ENCODE results near the gene GRIN2C.

GRIN2C gene

DNA sequence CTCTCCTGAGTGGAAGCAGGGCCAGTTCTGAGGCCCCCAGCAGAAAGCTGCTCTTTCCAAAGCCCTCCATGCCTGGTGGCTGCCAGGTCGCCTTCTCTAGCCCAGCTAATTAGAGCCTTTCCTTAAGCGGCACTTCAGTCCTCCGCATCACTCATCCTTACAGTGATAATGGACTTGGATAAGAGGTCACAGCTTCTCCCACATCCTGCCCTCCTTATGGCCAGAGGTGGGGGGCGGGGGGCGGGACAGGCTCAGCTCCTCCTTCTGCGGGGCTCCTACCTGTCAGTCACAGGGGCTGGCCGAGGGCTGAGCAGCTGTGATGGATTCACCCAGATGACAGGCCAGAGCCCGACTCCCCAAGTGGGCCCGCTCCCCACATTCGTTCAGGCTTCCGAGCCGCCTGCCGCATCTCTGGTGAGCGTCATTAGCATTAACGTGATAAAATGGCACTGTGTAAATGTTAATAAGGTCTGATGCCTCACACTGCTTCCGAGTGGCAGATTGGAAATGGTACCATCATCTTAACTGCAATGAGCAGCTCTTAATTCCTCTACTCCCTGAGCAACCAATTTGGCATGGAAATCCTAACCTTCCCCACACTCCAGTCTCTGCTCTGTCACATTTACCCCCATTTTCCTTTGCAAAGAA is 41.3 kb downstream of the GRIN2C start:
- no peak for DNase-seq

DNA sequence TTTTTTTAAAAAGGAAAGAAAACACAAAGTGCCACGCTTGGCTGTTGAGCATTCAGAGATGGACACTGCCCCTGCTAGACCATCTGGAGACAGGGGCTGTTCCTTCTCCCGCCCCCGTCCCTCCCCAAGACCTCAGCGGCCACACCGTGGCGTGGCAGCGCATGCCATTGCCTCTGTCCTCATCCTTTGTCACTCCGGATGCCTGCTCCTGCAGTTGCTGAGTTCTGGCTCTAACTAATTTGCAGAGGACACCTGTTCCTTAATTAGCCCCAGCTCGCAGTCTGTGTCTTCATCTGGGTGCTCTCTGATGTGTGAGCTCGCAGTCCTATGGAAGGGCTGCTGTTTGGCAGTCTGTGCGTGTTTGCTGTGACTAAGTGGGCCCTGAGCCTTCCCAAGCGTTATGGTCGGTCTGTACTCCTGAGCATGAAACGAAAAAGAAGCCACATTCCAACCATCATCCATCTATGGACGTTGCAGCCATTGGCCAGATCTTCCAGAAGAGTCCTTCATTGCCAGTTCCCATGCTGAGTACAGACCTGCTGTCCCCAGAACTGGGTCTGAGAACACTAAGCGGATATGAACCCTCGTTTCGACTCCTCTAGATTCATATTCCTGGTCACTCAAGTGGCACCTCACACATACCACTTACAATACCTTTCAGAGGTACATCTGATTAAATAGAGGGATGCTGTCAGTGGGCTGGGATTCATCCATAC is 42.6 kb downstream of the GRIN2C start:
- DNase-seq = no peak

DNA sequence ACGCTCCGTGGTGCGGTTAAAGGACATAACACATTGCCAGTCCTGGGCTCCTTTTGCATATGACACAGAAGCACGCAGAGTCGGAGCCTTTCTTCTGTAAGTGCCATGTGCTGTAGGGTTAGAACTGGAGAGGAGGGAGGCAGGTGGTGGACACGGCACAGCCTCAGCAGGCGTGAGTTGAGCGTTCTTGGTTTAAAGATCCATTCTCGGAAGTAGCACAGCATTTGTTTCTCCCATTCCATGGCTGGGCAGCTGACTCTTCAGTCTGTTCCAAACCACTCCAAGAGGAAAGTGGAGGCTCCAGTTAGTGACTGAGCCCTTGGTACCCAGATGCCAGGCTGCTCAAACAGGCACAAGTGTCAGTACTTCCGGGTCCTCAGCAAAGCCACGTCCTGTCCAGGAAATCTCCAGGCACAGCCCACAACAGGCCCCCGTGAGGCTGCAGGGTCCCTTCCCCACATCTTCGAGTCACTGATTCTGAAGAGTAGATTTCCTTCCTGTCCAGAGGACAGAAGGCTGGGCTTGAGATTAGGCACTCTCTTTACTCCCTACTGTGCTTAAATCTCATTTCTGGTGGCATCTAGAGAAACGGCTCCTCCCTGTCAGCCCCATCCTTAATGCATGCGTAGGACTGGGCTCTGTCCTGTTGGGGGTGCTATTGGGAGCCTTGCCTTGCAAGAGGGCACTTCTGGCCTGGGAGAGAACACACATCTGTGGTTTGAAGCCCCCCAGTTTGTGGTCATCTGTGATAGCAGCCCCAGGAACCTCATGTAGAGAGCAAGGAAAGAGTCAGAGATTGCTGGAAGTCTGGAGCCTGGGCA is 43.9 kb downstream of the GRIN2C start:
- no peak for DNase-seq

DNA sequence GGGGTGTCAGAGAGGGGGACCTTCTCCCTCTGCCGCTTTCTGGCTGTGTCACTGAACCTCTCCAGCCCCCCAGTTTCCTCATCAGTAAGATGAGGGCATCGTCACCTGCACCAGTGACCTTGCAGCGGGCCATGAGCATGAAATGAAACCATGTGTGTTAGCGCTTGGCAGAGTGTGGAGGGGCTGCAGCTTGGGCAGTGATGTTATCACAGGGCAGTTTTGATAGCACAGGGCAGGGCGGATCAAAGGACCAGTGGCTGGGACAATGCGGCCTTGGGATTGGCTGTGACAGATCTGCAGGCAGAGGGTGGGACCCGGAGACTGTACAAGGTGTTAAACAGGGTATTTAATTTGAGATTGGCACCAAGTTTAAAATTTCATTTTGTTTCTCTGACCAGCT is 44.6 kb downstream of the GRIN2C start:
- no peak for DNase-seq

DNA sequence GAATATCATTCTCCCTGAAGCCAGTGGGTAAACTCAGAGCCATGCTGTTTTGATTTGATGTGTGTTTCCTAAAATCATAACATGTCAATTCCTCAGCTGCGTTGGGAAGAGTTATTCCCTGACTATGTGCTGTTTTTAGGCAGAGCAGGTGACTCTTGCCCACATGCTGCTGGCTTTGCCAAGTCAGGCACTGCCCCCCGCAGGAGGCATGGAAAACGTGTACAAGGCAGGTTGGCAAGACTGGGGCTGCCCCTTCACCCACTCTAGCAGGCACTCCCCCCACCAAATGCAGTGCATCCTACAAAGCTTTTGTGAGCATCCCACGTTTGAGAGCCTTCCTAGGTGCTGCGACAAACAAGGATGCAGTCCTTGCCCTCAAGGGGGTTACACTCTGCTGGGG is 45.2 kb downstream of the GRIN2C start:
- no peak for DNase-seq

DNA sequence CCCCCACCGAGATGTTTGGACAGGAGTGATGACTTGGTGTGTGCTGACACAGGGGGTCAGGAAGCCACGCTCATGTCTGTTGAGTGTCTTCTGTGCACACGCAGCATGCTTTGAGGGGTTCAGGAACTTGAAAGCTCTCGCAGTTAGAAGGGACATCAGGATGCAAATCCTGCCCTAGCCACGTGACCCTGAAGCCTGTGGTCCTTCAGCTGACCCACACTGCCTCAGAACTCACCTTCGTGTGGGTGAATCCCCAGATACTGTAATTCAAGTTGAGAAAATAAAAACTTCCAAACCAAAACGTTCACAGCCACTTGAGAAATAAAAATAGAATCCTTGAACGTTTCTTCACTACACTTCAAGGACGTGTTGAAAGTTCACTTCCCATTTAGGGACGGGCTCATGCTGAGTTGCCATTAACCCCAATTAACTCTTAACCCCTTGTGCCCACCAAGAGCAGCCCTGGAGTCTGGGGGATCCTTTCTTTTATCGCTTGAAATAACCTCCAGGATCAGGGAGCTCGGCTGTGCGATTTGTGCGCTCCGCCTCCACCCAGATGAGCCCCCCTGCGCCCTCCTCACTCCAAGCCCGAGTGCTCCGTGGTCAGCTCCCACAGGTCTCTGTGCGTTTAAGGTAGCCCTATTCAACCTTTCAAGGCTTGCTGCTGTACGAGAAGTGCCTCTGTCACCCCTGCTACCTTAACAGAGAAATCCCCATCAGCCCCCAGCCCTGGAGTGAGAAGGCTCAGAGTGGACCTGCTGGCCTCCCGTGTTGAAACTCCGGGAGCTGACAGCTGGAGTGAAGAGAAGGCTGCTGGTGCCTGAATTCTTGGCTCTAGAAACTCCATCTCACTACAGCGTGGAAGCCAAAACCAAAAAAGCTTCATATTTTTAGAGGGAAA is 47.3 kb downstream of the GRIN2C start:
- DNase-seq = no peak

DNA sequence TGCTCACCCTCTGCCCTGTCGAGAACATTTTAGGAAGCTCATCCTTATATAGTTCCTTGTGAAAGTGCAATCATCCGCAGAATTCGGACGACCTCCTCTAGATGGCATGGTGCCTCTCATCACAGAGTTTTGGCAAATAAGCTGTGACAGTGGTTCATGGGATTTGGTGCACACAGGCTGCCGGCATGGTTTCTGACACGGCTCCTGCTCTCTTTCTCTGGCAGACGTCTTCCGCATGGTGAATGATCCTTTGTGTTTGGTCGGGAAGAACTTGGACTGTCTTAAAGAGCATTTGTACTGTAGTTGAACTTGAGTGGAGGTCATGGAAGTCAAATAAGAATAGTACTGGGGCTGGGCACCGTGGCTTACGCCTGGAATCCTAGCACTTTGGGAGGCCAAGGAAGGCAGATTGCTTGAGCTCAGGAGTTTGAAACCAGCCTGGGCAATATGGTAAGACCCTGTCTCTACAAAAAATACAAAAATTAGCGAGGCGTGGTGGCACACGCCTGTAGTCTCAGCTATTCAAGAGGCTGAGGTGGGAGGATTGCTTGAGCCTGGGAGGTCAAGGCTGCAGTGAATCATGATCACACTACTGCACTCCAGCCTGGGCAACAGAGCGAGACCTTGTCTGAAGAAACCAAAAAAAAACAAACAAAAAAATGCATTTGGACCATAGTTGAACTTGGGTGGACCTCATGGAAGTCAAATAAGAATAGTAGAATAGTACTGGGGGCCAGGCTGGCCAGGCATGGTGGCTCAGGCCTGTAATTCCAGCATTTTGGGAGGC is 48.8 kb downstream of the GRIN2C start:
- no peak for DNase-seq

DNA sequence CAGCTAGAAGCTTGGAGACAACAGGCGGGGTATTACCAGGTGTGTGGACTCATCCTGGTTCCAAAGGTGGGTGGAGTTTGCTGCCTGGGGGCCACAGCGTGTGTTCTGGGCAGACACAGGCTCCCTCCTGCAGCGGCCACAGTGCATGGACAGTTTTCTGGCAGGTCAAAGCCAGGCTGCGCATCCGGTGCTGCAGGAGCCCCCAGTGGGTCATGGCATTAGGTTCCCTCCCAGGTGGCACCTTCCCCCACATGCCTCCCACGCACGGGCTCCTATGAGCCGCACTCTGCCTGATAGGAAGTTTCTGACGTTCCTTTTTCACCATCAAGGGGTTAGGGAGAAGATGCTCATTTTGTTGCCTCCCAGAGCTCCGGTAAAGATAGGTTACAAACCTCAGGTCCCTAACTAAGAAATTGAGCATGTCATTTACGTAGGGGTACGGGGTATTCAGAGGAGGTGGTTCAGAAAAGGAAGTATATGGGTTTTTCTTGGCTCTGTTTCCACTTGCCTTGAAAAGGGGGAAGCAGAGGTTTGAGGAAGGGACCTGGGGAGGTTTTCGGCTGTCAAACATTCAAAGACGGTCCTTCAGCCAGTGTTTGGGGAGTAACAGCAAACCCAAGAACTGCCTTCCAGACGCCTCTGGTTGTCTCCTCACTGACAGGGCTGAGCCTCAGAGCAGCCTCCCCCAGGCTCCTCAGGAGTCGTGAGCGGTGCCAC is 50.8 kb downstream of the GRIN2C start:
- no peak for DNase-seq

DNA sequence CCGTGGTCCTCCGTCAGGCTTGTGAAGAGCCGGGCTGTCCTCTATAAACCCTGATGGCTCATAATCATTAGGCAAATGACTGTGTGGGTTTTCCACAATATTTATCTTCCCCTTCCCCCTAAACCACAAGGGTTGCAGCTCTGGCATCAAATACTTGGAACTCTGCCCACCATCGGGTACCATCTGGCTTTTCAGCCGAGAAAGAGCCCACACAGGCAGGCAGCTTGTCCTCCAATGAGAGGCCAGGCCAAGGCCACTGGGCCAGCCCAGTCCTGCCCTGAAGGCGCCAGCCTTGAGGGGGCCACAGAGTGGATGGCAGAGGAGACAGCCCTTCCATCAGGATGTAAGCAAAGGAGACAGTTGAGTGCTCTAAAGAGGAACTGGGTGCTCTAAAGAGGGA is 51.8 kb downstream of the GRIN2C start:
- DNase-seq = no peak

DNA sequence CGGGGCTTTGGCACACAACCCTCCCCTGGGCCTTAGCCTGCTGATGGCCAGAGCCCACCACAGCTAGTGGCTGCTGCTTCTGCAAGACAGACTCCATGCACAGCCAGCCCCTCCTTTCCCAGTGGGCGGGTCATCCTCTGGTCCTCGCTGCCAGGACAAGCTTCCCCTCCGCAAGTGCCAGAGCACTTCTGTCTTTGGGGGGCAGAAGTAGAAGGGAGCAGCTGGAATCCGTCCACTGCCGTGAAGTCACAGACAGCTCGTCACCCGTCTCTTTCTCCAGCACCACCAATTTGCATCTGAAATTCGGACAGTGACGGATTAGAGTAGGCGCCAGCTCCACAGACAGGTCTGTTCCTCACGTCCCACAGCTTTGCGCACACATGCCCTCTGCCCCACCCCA is 52.2 kb downstream of the GRIN2C start:
- no peak for DNase-seq

DNA sequence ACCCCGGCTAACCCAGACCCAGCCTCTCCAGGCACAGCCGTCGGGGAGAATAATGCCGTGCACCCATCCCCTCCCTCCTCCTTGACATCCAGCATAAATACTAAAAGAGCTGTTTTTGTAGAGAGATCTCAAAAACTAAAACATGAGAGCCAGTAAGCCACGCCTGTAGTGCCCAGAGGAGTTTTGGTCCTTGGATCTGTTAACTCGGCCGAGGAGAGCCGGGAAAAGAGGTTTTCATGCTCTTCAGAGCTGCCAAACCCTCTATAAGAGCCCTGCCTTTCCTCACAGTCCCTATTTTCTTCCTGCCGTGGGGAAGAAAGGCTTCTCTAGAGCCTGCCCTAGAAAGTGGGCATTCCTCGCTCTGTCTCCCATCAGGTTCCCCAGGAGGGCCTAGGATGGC is 53.4 kb downstream of the GRIN2C start:
- DNase-seq = no peak

DNA sequence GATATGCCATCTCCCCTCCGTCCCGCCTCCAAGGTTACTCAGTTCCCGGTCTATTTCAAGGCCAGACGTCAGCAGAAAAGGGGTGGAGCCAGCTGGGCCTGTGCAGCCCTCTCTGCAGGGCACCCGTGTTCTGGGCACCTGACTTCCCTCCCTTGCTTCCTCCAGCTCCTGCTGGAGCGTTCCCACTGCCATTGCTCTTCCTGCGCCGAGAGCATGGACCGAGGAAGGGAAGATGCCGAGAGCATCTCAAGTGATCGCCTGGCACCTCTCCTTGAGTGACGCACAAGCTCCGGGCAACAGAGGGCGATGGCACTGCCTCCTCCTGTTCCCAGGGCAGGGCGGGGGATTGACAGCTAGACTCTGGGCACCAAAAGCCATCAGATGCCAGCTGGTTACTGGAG is 54.1 kb downstream of the GRIN2C start:
- no peak for DNase-seq

DNA sequence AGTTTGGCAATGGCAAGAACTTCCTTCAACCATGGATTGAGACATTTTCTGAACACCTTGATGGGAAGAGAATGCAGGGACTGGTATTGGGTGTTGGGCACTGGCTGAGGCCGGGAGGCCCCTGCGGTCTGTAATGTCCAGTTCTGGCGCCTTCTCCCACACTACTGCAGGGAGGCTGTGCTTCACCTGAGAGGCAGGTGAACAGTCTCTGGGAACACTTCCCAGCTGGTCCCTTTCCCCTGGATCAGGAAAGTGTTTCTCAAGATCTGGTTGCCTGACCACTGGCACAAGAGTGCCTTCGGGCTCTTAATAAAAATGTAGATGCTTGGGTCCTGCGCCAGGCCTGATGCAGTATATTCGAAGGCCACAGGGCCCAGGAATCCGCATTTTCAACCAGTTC is 55.0 kb downstream of the GRIN2C start:
- no peak for DNase-seq

DNA sequence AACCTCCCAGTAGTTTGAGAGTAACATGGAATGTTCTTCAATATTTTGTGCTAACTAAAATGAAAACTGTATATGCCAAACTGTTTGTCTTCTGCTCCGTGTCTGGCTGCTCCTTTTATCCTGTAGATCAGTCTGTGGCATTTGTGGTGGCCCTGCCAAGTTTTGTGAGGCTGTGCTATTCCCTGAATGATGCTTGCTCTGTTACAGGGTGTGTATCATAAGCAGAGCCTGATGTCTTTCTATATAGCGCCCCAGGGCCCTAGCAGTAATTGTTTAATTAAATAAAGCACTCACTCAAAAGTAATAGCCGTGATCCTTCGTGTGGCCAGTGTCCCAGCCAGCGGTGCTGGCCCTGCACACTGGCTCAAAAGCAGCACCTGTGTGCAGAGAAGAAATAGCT is 55.7 kb downstream of the GRIN2C start:
- no peak for DNase-seq

DNA sequence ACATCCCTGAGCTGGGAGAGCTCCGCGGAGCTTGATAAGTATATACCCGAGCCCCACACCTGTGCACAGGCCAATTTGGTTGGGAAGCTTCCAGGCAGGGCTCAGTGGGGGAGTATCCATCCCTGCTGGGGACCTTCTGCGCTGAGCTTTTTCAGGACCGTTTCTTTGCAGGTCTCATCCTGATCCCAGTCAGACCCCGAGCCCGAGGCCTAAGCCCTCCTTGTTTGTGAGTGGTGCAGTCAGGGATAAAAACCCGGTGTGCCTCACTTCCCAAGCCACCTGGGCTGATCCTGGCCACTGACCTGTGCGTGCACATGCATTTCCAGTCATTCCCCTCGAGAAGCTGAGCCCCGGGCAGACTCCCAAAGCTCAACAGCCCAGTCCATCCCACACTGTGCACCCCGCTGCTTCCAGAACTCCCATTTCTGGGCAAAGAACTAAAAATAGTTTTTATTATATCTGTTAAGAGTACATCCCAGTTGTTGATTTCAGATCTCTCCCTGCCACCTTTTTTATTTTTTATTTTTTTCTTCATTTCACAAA is 56.2 kb downstream of the GRIN2C start:
- no peak for DNase-seq

DNA sequence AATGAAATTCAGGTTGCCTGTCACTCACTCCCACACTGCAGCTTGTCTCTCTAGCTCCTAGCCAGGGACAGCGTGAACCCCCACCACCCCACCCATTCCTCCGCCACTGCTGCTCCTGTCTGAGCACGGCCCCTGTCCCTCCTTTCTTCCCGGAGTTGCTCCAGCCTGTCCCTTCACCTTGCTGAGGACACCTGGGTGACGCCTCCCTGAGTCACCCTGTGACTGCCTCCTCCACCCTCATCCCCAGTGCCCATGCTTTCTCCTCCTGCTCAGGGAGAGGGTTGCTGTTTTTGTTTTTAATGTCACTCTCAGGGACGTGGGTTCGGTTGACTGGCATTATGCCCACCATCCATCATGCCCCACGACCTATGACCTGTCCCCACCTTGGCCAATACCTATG is 57.8 kb downstream of the GRIN2C start:
- DNase-seq = no peak

DNA sequence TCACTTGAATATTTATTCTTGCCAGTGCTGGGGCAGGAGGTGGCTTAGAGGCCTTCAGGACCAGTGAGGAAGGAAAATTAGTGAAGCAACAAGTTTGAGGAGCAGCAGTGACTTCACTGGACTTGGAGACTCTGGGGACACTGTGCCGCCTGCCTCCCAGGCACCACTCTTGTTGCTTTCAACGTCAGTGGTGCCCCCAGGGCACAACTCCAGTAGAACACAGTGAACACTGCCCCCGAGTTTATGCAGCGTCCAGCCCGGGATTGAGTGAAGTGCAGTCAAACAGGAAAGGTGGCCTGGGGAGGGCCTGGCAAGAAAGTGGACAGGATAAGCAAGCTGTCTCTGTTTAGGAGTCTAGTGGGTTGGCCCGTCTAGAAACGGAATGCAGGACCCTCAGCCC is 59.2 kb downstream of the GRIN2C start:
- no peak for DNase-seq

DNA sequence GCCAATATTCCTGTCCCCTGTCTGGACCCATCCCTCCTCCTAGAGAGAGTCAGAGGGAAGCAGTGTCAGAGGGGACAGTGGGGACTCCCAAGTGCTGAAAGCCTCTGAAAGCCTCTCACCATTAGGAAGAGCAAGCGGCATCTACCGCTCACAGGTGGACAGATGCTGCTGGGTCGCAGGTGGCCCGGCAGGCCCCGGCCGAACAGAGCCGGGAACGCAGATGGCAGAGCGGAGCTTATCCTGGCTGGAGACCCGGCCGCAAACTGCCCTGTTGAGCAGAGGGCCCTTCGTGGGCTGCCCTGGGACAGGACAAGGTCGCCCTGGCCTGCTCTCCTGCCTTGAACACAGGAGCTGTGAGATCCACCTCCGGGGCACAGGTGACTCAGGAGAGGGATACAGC is 60.6 kb downstream of the GRIN2C start:
- no peak for DNase-seq

DNA sequence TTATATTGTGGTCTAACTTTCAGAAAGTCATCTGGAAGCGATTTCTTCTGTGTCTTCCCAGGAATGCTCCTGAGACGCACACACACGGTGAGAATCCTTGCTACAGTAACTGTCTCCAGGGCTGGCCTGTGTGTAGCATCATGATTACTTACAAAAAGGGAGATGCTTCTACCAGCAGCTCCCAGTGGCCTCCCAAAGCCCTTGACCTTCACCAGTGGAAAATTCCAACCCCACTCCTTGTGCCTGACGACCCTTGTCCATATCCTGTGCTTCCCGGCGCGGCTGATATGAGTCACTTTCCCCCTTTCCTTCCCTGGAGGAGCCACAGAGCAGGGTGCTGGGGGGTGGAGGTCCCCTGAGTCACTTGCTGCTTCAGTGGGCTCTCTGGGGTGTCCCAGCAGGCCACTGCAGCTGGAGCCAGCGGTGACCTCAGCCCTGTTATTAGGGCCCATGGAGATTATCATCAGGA is 61.4 kb downstream of the GRIN2C start:
- peak; percentile 79 for DNase-seq

DNA sequence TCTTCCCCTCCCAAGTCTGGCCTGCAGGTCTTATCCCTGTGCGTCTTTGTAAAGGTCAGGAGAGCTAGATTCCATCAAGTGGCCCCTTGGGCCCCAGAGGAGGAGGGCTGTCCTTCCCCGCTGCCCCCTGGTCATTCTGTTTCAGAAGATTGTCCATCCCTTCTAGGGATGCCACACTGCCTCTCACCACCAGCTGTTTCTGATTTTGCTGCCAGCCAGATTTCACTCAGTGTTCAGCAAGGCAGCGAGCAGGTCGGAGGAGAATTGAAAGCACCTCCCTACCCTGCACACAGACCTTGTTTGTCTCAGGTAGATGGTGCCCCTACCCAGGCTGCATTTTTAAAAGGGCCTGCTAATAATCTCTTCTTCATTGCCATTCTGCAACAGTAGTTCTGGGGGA is 61.9 kb downstream of the GRIN2C start:
- DNase-seq = no peak

DNA sequence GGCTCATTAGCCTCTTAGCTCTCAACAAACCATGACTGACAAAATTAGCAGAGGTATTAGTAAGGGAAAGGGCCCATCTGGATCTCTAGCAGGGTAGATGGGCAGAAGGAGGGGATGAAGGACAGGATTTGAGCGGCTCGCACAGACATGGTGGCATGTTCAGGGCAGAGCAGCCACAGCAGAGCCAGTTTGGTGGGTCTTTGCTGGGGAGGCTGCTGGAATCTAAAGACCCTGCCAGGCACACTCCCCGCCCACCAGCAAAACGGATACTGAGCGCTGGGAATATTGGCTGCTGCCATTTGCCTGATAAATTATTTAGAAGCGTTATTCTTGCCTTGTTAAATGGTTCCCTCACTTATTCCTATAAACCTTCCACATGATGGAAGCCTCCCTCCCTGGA is 62.8 kb downstream of the GRIN2C start:
- DNase-seq = no peak
